ENCODE measurements around the gene SDF4. TPM values are rescaled to one million over a fixed set of nuclear protein-coding genes. Genes with fewer than 3 reads are reported as not detected.
"Not testable (repeated sequence)": the region's sequence is repeated elsewhere in the genome, so short reads cannot be mapped to it uniquely, and the experiment has no call there.

SDF4 gene
- total RNA-seq, 2 donors from 2014 or later = 68.4 to 144 TPM

GRCh38 chr1:1200876-1201810, 30.7 kb downstream of the SDF4 start:
- DNase-seq (ENCODE audit: low spot score in 2 of 2) (peak; percentile 80 to 91), ATAC-seq (peak; percentile 73 to 82)
- peak overlapping the region in 1 of 2 donors; percentile 79 for H3K27ac Mint-ChIP-seq
- no peaks in the 10 kb centered on the region for H3K9me3 Mint-ChIP-seq
- no peaks in the 10 kb centered on the region for H3K36me3 Mint-ChIP-seq

GRCh38 chr1:1199961-1200875, 31.6 kb downstream of the SDF4 start:
- peaks cover 0 to 2% of the 10 kb centered on the region in 2 donors for H3K9me3 Mint-ChIP-seq
- H3K36me3 Mint-ChIP-seq = peaks cover 0 to under 1% of the 10 kb centered on the region in 2 donors
- DNase-seq (ENCODE audit: low spot score in 2 of 2) = peak in 1 of 2 donors; percentile 52
- no peak for ATAC-seq
- H3K27ac Mint-ChIP-seq = peak overlapping the region in 1 of 2 donors; percentile 79

GRCh38 chr1:1199141-1199960, 32.5 kb downstream of the SDF4 start:
- DNase-seq (ENCODE audit: low spot score in 2 of 2) (peak in 1 of 2 donors; percentile 56), ATAC-seq (no peak)
- peaks cover 0 to 10% of the 10 kb centered on the region in 2 donors for H3K9me3 Mint-ChIP-seq
- peaks cover 0 to 9% of the 10 kb centered on the region in 2 donors for H3K36me3 Mint-ChIP-seq
- peak overlapping the region in 1 of 2 donors; percentile 79 for H3K27ac Mint-ChIP-seq

GRCh38 chr1:1198423-1199140, 33.2 kb downstream of the SDF4 start:
- peak in 1 of 2 donors; percentile 50 for DNase-seq (ENCODE audit: low spot score in 2 of 2)
- peaks cover 0 to 9% of the 10 kb centered on the region in 2 donors for H3K36me3 Mint-ChIP-seq

GRCh38 chr1:1197551-1198422, 34.0 kb downstream of the SDF4 start:
- Mint-ChIP-seq H3K27ac (peak overlapping the region in 1 of 2 donors; percentile 25), H3K9me3 (peaks cover 0 to 13% of the 10 kb centered on the region in 2 donors), H3K36me3 (peaks cover 0 to 9% of the 10 kb centered on the region in 2 donors)
- peak in 1 of 2 donors; percentile 60 for DNase-seq (ENCODE audit: low spot score in 2 of 2)
- no peak for ATAC-seq

More at GRCh38 chr1:1198423-1199140, 33.2 kb downstream of the SDF4 start:
- Mint-ChIP-seq H3K27ac (peak overlapping the region in 1 of 2 donors; percentile 25), H3K9me3 (peaks cover 0 to 13% of the 10 kb centered on the region in 2 donors)
- ATAC-seq = no peak

- no peak for ATAC-seq
- peak overlapping the region in 1 of 2 donors; percentile 71 for H3K27ac Mint-ChIP-seq
- H3K9me3 Mint-ChIP-seq = peaks cover 0 to 15% of the 10 kb centered on the region in 2 donors
- H3K36me3 Mint-ChIP-seq = peaks cover 0 to 9% of the 10 kb centered on the region in 2 donors
- no peak for DNase-seq (ENCODE audit: low spot score in 2 of 2)
Measured at GRCh38 chr1:1197188-1197500, 34.7 kb downstream of the SDF4 start.

- Mint-ChIP-seq H3K9me3 (peaks cover 0 to 19% of the 10 kb centered on the region in 2 donors), H3K27ac (peak overlapping the region in 1 of 2 donors; percentile 71), H3K36me3 (peaks cover 0 to 9% of the 10 kb centered on the region in 2 donors)
- ATAC-seq = no peak
- DNase-seq (ENCODE audit: low spot score in 2 of 2) = peak in 1 of 2 donors; percentile 55
Measured at GRCh38 chr1:1196431-1197187, 35.2 kb downstream of the SDF4 start.

- not testable (repeated sequence) for H3K36me3 Mint-ChIP-seq; DNase-seq (ENCODE audit: low spot score in 2 of 2); ATAC-seq
- Mint-ChIP-seq H3K27ac (peak overlapping the region in 1 of 2 donors; percentile 71), H3K9me3 (peaks cover 0 to 19% of the 10 kb centered on the region in 2 donors)
Measured at GRCh38 chr1:1195726-1196125, 36.1 kb downstream of the SDF4 start.

- no peak for ATAC-seq
- DNase-seq (ENCODE audit: low spot score in 2 of 2) = no peak
- Mint-ChIP-seq H3K27ac (no peak overlapping the region), H3K36me3 (peaks cover 0 to 9% of the 10 kb centered on the region in 2 donors), H3K9me3 (peaks cover 0 to 19% of the 10 kb centered on the region in 2 donors)
Measured at GRCh38 chr1:1194723-1195122, 37.1 kb downstream of the SDF4 start.

GRCh38 chr1:1191734-1192133, 40.1 kb downstream of the SDF4 start:
- DNase-seq (ENCODE audit: low spot score in 2 of 2) (no peak), ATAC-seq (no peak)
- H3K9me3 Mint-ChIP-seq = peaks cover 0 to 19% of the 10 kb centered on the region in 2 donors
- no peak overlapping the region for H3K27ac Mint-ChIP-seq
- peaks cover 0 to 9% of the 10 kb centered on the region in 2 donors for H3K36me3 Mint-ChIP-seq

- peaks cover 0 to 7% of the 10 kb centered on the region in 2 donors for H3K9me3 Mint-ChIP-seq
- H3K36me3 Mint-ChIP-seq = no peaks in the 10 kb centered on the region
- ATAC-seq (no peak), DNase-seq (ENCODE audit: low spot score in 2 of 2) (no peak)
- no peak overlapping the region for H3K27ac Mint-ChIP-seq
Measured at GRCh38 chr1:1189111-1189510, 42.7 kb downstream of the SDF4 start.

GRCh38 chr1:1187938-1188337, 43.9 kb downstream of the SDF4 start:
- H3K27ac Mint-ChIP-seq = no peak overlapping the region
- no peaks in the 10 kb centered on the region for H3K36me3 Mint-ChIP-seq
- DNase-seq (ENCODE audit: low spot score in 2 of 2) = no peak
- H3K9me3 Mint-ChIP-seq = peaks cover 0 to 6% of the 10 kb centered on the region in 2 donors
- ATAC-seq = no peak

GRCh38 chr1:1185101-1185765, 46.6 kb downstream of the SDF4 start:
- DNase-seq (ENCODE audit: low spot score in 2 of 2) (peak in 1 of 2 donors; percentile 53), ATAC-seq (no peak)
- no peaks in the 10 kb centered on the region for H3K9me3 Mint-ChIP-seq
- H3K27ac Mint-ChIP-seq = no peak overlapping the region
- H3K36me3 Mint-ChIP-seq = no peaks in the 10 kb centered on the region
